ENCODE measurements around the gene IGSF21.

- TF ChIP-seq CEBPB (IDR thresholded peaks at IDR 0.05) = no peak
- no peak for TF ChIP-seq MAX (IDR thresholded peaks at IDR 0.05)
- no peak for TF ChIP-seq TAF1 (IDR thresholded peaks at IDR 0.05; ENCODE audit: low read depth)
- TF ChIP-seq EP300 (IDR thresholded peaks at IDR 0.05; ENCODE audit: borderline replicate concordance) = no peak
- TF ChIP-seq RAD21 (IDR thresholded peaks at IDR 0.05; ENCODE audit: low read depth) = no peak
- no peak for TF ChIP-seq EGR1 (IDR thresholded peaks at IDR 0.05)
- TF ChIP-seq TEAD4 (IDR thresholded peaks at IDR 0.05) = no peak
- no peak for TF ChIP-seq REST (IDR thresholded peaks at IDR 0.05; ENCODE audit: low read depth)
- TF ChIP-seq USF1 (IDR thresholded peaks at IDR 0.05) = no peak
- no peak for TF ChIP-seq YY1 (IDR thresholded peaks at IDR 0.05; ENCODE audit: low read depth)
- no peak for TF ChIP-seq FOXM1 (IDR thresholded peaks at IDR 0.05; ENCODE audit: borderline replicate concordance, low read depth)
- no peak for TF ChIP-seq TCF12 (IDR thresholded peaks at IDR 0.05; ENCODE audit: low read depth)
Measured at GRCh38 chr1:18197299-18197698, 89.7 kb downstream of the IGSF21 start.

Data from Ishikawa (cell line).